ENCODE measurements around the gene MAL. TPM values are rescaled to one million over a fixed set of nuclear protein-coding genes. Genes with fewer than 3 reads are reported as not detected.

MAL gene
- total RNA-seq, 1 experiment from 2014 or later: not detected

DNA sequence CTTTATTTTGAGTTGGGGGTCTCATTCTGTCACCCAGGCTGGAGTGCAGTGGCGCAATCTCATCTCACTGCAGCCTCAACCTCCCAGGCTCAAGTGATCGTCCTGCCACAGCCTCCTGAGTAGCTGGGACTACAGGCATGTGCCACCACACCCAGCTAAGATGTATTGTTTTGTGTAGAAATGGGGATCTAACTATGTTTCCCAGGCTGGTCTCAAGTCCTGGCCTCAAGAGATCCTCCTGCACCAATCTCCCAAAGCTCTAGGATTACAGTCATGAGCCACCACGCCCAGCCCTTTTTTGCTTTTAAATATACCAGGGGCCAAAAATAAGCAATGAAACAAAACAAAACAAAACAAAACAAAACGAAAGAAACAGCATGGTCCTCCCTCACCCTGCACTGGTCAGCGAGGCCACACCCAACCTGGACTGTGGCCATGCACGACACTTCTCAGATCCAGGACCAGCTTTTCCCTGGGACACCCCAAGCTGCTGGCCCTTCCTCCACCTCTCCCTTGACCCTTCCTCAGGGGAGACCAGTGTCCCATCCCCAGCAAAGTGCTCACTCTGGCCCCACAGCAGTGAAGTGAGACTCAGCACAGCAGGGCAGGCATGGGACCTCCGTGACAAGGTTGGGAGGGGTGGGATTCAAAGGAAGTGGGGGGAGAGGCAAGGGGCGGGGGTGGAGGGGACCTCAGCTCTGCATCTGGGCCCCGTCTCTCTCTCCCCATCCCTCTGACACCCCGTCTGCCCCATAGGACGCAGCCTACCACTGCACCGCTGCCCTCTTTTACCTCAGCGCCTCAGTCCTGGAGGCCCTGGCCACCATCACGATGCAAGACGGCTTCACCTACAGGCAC lies 23.5 kb downstream of the MAL start:
- Mint-ChIP-seq H3K27ac (ENCODE audit: low read depth, unreplicated experiment) (no peak overlapping the region), H3K27me3 (ENCODE audit: insufficient read depth, unreplicated experiment) (peaks cover 47% of the 10 kb centered on the region), H3K9me3 (ENCODE audit: unreplicated experiment) (no peaks in the 10 kb centered on the region), H3K4me1 (ENCODE audit: insufficient read depth, unreplicated experiment) (no peaks in the 10 kb centered on the region), H3K36me3 (ENCODE audit: insufficient read depth, unreplicated experiment) (no peaks in the 10 kb centered on the region), H3K4me3 (ENCODE audit: unreplicated experiment) (no peak overlapping the region)
- TF ChIP-seq, protein P1, sequence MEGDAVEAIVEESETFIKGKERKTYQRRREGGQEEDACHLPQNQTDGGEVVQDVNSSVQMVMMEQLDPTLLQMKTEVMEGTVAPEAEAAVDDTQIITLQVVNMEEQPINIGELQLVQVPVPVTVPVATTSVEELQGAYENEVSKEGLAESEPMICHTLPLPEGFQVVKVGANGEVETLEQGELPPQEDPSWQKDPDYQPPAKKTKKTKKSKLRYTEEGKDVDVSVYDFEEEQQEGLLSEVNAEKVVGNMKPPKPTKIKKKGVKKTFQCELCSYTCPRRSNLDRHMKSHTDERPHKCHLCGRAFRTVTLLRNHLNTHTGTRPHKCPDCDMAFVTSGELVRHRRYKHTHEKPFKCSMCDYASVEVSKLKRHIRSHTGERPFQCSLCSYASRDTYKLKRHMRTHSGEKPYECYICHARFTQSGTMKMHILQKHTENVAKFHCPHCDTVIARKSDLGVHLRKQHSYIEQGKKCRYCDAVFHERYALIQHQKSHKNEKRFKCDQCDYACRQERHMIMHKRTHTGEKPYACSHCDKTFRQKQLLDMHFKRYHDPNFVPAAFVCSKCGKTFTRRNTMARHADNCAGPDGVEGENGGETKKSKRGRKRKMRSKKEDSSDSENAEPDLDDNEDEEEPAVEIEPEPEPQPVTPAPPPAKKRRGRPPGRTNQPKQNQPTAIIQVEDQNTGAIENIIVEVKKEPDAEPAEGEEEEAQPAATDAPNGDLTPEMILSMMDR (IDR thresholded peaks at IDR 0.05; ENCODE audit: unreplicated experiment): no peak
- no TSS peak for BruUV-seq (replicated peaks)
- CTCF ChIA-PET: interaction anchor here (0.9 to 1.5 kb wide), 2 partner anchors 27 to 29 kb away, joined by 3 to 5 read pairs; no protein-coding TSS in a partner anchor
- intact Hi-C loops (cut with micrococcal nuclease): no loop called here
- no peak for DNase-seq (ENCODE audit: unreplicated experiment)
- POLR2A ChIA-PET: no interaction called here

DNA sequence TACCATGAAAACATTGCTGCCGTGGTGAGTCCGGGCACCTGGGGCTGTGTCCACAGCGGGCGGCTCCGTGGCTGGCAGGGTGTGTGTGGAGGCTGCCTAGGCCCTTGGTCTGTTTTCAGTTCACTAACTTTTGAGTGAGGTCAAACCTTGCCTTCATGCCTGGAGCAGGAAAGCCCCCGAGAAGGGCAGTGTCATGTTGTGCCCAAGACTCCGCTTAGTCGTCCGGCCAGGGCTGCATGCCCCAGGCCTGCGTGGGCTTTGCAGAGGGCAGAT lies 24.1 kb downstream of the MAL start:
- intact Hi-C loops (cut with micrococcal nuclease): no loop called here
- H3K36me3 Mint-ChIP-seq (ENCODE audit: insufficient read depth, unreplicated experiment): no peaks in the 10 kb centered on the region
- ChIA-PET POLR2A (no interaction called here), CTCF (no interaction called here)
- H3K27me3 Mint-ChIP-seq (ENCODE audit: insufficient read depth, unreplicated experiment): peaks cover 53% of the 10 kb centered on the region
- no TSS peak for BruUV-seq (replicated peaks)
- H3K27ac Mint-ChIP-seq (ENCODE audit: low read depth, unreplicated experiment): no peak overlapping the region
- H3K4me1 Mint-ChIP-seq (ENCODE audit: insufficient read depth, unreplicated experiment): no peaks in the 10 kb centered on the region
- no peak overlapping the region for H3K4me3 Mint-ChIP-seq (ENCODE audit: unreplicated experiment)
- no peak for DNase-seq (ENCODE audit: unreplicated experiment)
- no peaks in the 10 kb centered on the region for H3K9me3 Mint-ChIP-seq (ENCODE audit: unreplicated experiment)
- TF ChIP-seq, protein P1 (IDR thresholded peaks at IDR 0.05; ENCODE audit: unreplicated experiment): no peak

DNA sequence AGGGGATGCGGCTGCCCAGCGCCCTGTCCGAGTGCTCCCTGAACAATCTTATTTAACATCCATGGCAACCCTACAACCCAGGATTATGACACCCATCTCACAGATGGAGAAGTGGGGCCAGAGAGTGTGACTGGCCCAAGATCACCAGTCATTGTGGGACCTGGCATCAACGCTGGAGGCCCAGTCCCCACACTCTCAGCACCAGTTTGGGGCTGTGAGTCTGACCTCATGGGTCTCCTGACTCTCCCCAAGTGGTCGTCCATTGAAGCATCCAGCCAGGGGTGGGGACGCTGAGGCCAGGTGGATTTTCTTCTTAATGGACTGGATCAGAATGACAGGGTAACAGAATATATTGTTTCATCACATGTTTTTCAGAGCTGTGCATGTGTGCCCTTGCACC lies 24.5 kb downstream of the MAL start:
- peaks cover 55% of the 10 kb centered on the region for H3K27me3 Mint-ChIP-seq (ENCODE audit: insufficient read depth, unreplicated experiment)
- no peaks in the 10 kb centered on the region for H3K4me1 Mint-ChIP-seq (ENCODE audit: insufficient read depth, unreplicated experiment)
- no peaks in the 10 kb centered on the region for H3K9me3 Mint-ChIP-seq (ENCODE audit: unreplicated experiment)
- ChIA-PET CTCF (no interaction called here), POLR2A (no interaction called here)
- H3K36me3 Mint-ChIP-seq (ENCODE audit: insufficient read depth, unreplicated experiment): no peaks in the 10 kb centered on the region
- intact Hi-C loops (cut with micrococcal nuclease): no loop called here
- no peak for DNase-seq (ENCODE audit: unreplicated experiment)
- no peak overlapping the region for H3K27ac Mint-ChIP-seq (ENCODE audit: low read depth, unreplicated experiment)
- no peak overlapping the region for H3K4me3 Mint-ChIP-seq (ENCODE audit: unreplicated experiment)
- TF ChIP-seq, protein P1 (IDR thresholded peaks at IDR 0.05; ENCODE audit: unreplicated experiment): no peak
- no TSS peak for BruUV-seq (replicated peaks)

DNA sequence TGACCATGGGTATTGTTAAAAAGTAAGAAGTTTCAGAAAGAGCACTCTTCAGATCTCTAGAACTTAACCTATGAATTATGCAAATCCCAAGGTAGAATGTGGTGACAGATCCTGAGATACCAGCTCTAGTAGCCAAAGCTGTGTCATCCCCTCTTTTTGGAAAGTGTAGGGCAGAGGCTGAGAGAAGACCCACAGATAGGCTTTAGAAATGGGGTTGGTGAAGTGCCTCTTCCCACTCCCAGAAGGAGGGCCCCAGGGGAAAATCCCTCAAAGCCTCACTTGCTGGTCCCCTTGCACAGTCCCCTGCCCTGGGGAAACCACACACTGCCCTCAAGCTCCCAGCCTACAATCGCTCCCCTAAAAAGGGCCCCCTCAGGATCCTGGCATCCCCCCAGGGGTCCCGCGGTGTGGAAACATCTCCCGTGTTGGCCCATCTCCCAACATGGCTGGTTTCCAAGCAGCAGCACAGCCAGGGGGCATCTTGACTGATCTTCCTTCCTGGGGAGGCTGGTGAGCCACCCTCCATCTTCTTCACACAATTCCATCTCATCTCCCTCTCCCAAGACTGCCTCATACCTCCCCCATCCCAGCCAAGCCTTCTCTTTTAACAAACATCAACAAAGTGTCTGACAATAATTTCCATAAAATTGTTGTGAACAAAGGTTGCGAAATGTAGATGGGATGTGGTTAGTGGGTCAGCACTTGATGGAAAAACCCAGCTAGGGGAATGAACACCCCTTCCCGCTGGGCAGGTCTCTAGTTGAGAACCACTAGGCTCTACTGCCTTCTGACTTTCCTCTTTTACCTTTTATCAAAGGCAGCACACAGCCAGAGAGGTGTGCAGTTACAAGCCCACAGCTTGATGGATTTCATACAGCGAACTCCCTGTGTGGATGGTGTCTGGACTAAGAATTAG lies 25.1 kb downstream of the MAL start:
- H3K27ac Mint-ChIP-seq (ENCODE audit: low read depth, unreplicated experiment): no peak overlapping the region
- no peaks in the 10 kb centered on the region for H3K4me1 Mint-ChIP-seq (ENCODE audit: insufficient read depth, unreplicated experiment)
- H3K27me3 Mint-ChIP-seq (ENCODE audit: insufficient read depth, unreplicated experiment): peaks cover 55% of the 10 kb centered on the region
- no peak overlapping the region for H3K4me3 Mint-ChIP-seq (ENCODE audit: unreplicated experiment)
- H3K36me3 Mint-ChIP-seq (ENCODE audit: insufficient read depth, unreplicated experiment): no peaks in the 10 kb centered on the region
- no peak for DNase-seq (ENCODE audit: unreplicated experiment)
- BruUV-seq (replicated peaks): no TSS peak
- ChIA-PET POLR2A (no interaction called here), CTCF (interaction anchor here (4.9 kb wide), 1 partner anchor 26 kb away, joined by 22 read pairs; no protein-coding TSS in a partner anchor)
- H3K9me3 Mint-ChIP-seq (ENCODE audit: unreplicated experiment): no peaks in the 10 kb centered on the region
- TF ChIP-seq, protein P1 (IDR thresholded peaks at IDR 0.05; ENCODE audit: unreplicated experiment): no peak
- intact Hi-C loops (cut with micrococcal nuclease): no loop called here

Data from MCF 10A (cell line).